NB4 (cell line): ENCODE data around the gene IQCC.

Experiments used
- MYC ChIP-seq: IDR thresholded peaks from 2 replicates; pipeline ENCODE4 v1.6.1; 2011; ENCODE audit warnings: low read depth, low read length
- POLR2A ChIP-seq: IDR thresholded peaks from 2 replicates; pipeline ENCODE4 v1.6.1; 2011; ENCODE audit warnings: mild to moderate bottlenecking; ENCODE audit not compliant: insufficient read length; ENCODE audit errors: extremely low read depth
- TF ChIP-seq, protein P1 (sequence below): IDR thresholded peaks from one replicate; pipeline ENCODE4 v1.5.1; 2012; ENCODE audit warnings: low read depth, low read length
- TF ChIP-seq, protein P2 (sequence below): IDR thresholded peaks from 2 replicates; pipeline ENCODE4 v1.6.1; 2011; ENCODE audit warnings: low read depth, low read length

DNA sequence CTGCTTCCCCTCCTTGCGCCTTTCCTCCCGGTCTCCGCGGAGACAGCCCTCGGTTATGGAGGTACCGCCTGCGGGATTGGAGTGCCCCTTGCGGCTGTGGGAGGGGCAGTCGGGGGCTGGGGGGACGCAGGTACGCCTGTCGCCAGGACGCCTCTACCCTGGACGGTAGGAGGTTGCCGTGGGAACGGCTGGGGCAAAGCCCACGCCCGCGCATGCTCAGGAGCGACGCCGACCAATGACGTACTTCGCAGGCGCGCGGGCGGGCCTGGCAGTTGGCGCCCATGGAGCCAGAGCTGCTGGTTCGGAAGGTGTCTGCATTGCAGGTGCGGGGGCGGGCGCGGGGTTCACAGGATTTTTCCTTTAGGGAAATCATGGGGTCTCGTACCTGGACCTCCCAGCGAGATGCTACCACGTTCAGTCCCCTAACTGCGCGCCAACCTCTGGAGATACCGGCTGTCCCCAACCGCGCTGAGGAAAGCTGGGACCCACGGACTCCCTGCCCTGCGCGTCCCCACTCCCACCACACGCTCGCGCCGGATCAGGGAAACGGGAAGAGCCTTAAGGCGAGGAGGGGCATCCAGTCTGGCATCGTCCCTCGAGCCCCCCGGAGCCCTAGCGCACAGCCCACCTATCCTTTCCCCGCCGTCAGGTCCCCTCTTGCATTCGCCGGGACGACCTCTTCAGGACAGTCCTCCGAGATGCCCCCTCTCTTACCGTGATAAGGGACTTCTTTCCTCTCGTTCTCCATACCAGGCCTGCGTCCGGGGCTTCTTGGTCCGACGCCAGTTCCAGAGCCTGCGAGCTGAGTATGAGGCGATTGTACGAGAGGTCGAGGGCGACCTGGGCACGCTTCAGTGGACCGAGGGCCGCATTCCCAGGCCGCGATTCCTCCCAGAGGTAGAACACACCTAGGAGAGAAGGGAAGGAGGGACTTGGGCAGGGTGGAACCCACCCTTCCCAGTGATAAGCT is at the start of gene IQCC:
- TF ChIP-seq, protein P1, sequence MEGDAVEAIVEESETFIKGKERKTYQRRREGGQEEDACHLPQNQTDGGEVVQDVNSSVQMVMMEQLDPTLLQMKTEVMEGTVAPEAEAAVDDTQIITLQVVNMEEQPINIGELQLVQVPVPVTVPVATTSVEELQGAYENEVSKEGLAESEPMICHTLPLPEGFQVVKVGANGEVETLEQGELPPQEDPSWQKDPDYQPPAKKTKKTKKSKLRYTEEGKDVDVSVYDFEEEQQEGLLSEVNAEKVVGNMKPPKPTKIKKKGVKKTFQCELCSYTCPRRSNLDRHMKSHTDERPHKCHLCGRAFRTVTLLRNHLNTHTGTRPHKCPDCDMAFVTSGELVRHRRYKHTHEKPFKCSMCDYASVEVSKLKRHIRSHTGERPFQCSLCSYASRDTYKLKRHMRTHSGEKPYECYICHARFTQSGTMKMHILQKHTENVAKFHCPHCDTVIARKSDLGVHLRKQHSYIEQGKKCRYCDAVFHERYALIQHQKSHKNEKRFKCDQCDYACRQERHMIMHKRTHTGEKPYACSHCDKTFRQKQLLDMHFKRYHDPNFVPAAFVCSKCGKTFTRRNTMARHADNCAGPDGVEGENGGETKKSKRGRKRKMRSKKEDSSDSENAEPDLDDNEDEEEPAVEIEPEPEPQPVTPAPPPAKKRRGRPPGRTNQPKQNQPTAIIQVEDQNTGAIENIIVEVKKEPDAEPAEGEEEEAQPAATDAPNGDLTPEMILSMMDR = no peak
- TF ChIP-seq, protein P2, sequence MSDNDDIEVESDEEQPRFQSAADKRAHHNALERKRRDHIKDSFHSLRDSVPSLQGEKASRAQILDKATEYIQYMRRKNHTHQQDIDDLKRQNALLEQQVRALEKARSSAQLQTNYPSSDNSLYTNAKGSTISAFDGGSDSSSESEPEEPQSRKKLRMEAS = 0 out of 2 replicates have a peak, but pooled peaks have one; percentile 34
- peak; percentile 81 for TF ChIP-seq POLR2A
- peak; percentile 64 for TF ChIP-seq MYC
